Neural cell (in vitro differentiated cells): ENCODE measurements around the gene YWHAE. TPM values are rescaled to one million over a fixed set of nuclear protein-coding genes. Genes with fewer than 3 reads are reported as not detected.

Experiments used
- H2AFZ ChIP-seq: fragments of 200-600, 300-800 bp; sonication (generic), shearing (Covaris generic); 2 replicates; pipeline ENCODE4 v1.6.0; 2014; ENCODE audit warnings: low read depth, mild to moderate bottlenecking, antibody characterized with exemption, low read length, moderate library complexity
- H3F3A ChIP-seq: fragments of 200-600 bp; shearing (Covaris generic); 2 replicates; pipeline ENCODE4 v1.6.1; 2016; ENCODE audit warnings: mild to moderate bottlenecking, moderate library complexity, mixed read lengths, antibody characterized with exemption, low read length; ENCODE audit not compliant: insufficient read depth, poor library complexity, severe bottlenecking
- H3K27ac ChIP-seq: fragments of 200-600, 300-800 bp; sonication (generic), shearing (Covaris generic); 2 replicates; pipeline ENCODE4 v1.5.1; 2014; ENCODE audit warnings: mild to moderate bottlenecking, low read length, moderate library complexity
- H3K27me3 ChIP-seq: fragments of 300-800, 200-600 bp; sonication (generic), shearing (Covaris generic); 2 replicates; pipeline ENCODE4 v1.6.0; 2014; ENCODE audit warnings: mild to moderate bottlenecking, low read depth, low read length, moderate library complexity; ENCODE audit not compliant: insufficient read depth
- H3K36me3 ChIP-seq: fragments of 300-800, 200-600 bp; sonication (generic), shearing (Covaris generic); 2 replicates; pipeline ENCODE4 v1.5.1; 2014; ENCODE audit warnings: mild to moderate bottlenecking, antibody characterized with exemption, low read length, moderate library complexity; ENCODE audit not compliant: insufficient read depth
- H3K4me2 ChIP-seq: fragments of 300-800, 200-600 bp; sonication (generic), shearing (Covaris generic); 2 replicates; pipeline ENCODE4 v1.6.0; 2014; ENCODE audit warnings: mild to moderate bottlenecking, low read length
- H3K4me3 ChIP-seq: fragments of 300-800, 200-600 bp; sonication (generic), shearing (Covaris generic); 2 replicates; pipeline ENCODE4 v1.5.1; 2014; ENCODE audit warnings: mild to moderate bottlenecking, low read length, moderate library complexity
- H3K79me2 ChIP-seq: fragments of 200-600 bp; shearing (Covaris generic); replicated peaks from 2 replicates; pipeline ENCODE4 v1.6.0; 2014; ENCODE audit warnings: mild to moderate bottlenecking, low read length, moderate library complexity; ENCODE audit not compliant: insufficient read depth
- H3K9ac ChIP-seq: fragments of 300-800, 200-600 bp; sonication (generic), shearing (Covaris generic); 2 replicates; pipeline ENCODE4 v1.6.1; 2016; ENCODE audit warnings: mild to moderate bottlenecking, low read length, mixed read lengths
- H3K9me2 ChIP-seq: fragments of 200-600 bp; shearing (Covaris generic); 2 replicates; pipeline ENCODE4 v1.6.1; 2016; ENCODE audit warnings: mild to moderate bottlenecking, low read length, mixed read lengths; ENCODE audit not compliant: insufficient read depth
- H3K9me3 ChIP-seq: fragments of 200-600, 300-800 bp; sonication (generic), shearing (Covaris generic); 2 replicates; pipeline ENCODE4 v1.6.1; 2016; ENCODE audit warnings: mild to moderate bottlenecking, mixed run types, low read length, moderate library complexity, mixed read lengths
- H4K20me1 ChIP-seq: fragments of 200-600 bp; shearing (Covaris generic); 2 replicates; pipeline ENCODE4 v1.6.1; 2016; ENCODE audit warnings: mild to moderate bottlenecking, mixed run types; ENCODE audit not compliant: insufficient read depth
- EP300 ChIP-seq: fragments of 450-650 bp; conservative IDR thresholded peaks from 2 replicates; pipeline ENCODE4 v1.6.1; 2014; ENCODE audit warnings: antibody characterized with exemption, mild to moderate bottlenecking, moderate library complexity; ENCODE audit not compliant: poor library complexity, severe bottlenecking
- EZH2 ChIP-seq: fragments of 200-600, 300-800 bp; shearing (Covaris generic), sonication (generic); IDR thresholded peaks from 2 replicates; pipeline ENCODE4 v1.6.1; 2014; ENCODE audit warnings: antibody characterized with exemption, low read length, borderline replicate concordance, mild to moderate bottlenecking; ENCODE audit not compliant: insufficient read depth, poor library complexity, severe bottlenecking
- MXI1 ChIP-seq: fragments of 450-650 bp; conservative IDR thresholded peaks from 2 replicates; pipeline ENCODE4 v1.6.1; 2014; ENCODE audit warnings: antibody characterized with exemption, mild to moderate bottlenecking; ENCODE audit not compliant: poor library complexity, severe bottlenecking
- POLR2AphosphoS5 ChIP-seq: IDR thresholded peaks from 2 replicates; pipeline ENCODE4 v1.6.1; 2012
- RAD21 ChIP-seq: fragments of 450-650 bp; conservative IDR thresholded peaks from 2 replicates; pipeline ENCODE4 v1.6.1; 2014; ENCODE audit warnings: antibody characterized with exemption, mild to moderate bottlenecking, moderate library complexity
- SMC3 ChIP-seq: fragments of 450-650 bp; conservative IDR thresholded peaks from 2 replicates; pipeline ENCODE4 v1.6.1; 2014; ENCODE audit warnings: antibody characterized with exemption, mild to moderate bottlenecking, moderate library complexity; ENCODE audit not compliant: poor library complexity
- TAF1 ChIP-seq: IDR thresholded peaks from 2 replicates; pipeline ENCODE4 v1.6.1; 2012; ENCODE audit warnings: low read depth
- polyA plus RNA-seq: library from polyadenylated mRNA; depleted of rRNA; stranded (reverse); fragments of >200 nt; gene quantifications from 2 replicates; pipeline ENCODE4 v1.2.3, GENCODE V29; 2014
- TF ChIP-seq, protein P1 (sequence below): IDR thresholded peaks from 2 replicates; pipeline ENCODE4 v1.6.1; 2012; ENCODE audit warnings: borderline replicate concordance
- TF ChIP-seq, protein P2 (sequence below): fragments of 450-650 bp; IDR thresholded peaks from 2 replicates; pipeline ENCODE4 v1.5.1; 2014; ENCODE audit warnings: antibody characterized with exemption, mild to moderate bottlenecking, moderate library complexity; ENCODE audit not compliant: poor library complexity, severe bottlenecking

Gene YWHAE
- polyA plus RNA-seq, 1 donor from 2014 or later, result 594 TPM

DNA sequence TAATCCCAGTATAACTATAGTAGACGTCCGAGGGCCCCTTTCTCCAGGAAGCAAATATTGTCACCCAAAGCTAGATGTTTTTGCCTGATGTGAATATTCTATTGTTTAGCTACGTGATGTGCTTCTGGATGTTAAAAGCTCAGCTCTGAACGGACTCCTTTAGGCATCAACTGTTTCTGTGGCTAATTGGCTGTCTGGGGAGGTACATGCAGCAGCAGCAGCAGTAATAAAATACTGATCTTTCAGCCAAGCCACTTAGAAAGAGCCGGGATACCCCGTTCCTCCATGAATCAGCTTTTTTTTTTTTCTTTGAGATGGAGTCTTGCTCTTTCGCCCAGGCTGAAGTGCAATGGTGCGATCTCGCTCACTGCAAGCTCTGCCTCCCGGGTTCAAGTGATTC is 77.5 kb downstream of the YWHAE start:
- Histone ChIP-seq H3K79me2 (no peaks in the 10 kb centered on the region), H3K9me3 (no peaks in the 10 kb centered on the region), H3K9me2 (no peaks in the 10 kb centered on the region), H3K36me3 (no peaks in the 10 kb centered on the region), H3K9ac (no peak overlapping the region), H3K27ac (no peak overlapping the region), H3F3A (no peaks in the 10 kb centered on the region), H3K27me3 (no peaks in the 10 kb centered on the region), H4K20me1 (no peaks in the 10 kb centered on the region), H3K4me2 (no peak overlapping the region), H3K4me3 (no peak overlapping the region), H2AFZ (no peak overlapping the region)
- TF ChIP-seq MXI1 (no peak), RAD21 (no peak), EP300 (no peak), EZH2 (no peak), POLR2AphosphoS5 (no peak), SMC3 (no peak), TAF1 (no peak)
- TF ChIP-seq, protein P1, sequence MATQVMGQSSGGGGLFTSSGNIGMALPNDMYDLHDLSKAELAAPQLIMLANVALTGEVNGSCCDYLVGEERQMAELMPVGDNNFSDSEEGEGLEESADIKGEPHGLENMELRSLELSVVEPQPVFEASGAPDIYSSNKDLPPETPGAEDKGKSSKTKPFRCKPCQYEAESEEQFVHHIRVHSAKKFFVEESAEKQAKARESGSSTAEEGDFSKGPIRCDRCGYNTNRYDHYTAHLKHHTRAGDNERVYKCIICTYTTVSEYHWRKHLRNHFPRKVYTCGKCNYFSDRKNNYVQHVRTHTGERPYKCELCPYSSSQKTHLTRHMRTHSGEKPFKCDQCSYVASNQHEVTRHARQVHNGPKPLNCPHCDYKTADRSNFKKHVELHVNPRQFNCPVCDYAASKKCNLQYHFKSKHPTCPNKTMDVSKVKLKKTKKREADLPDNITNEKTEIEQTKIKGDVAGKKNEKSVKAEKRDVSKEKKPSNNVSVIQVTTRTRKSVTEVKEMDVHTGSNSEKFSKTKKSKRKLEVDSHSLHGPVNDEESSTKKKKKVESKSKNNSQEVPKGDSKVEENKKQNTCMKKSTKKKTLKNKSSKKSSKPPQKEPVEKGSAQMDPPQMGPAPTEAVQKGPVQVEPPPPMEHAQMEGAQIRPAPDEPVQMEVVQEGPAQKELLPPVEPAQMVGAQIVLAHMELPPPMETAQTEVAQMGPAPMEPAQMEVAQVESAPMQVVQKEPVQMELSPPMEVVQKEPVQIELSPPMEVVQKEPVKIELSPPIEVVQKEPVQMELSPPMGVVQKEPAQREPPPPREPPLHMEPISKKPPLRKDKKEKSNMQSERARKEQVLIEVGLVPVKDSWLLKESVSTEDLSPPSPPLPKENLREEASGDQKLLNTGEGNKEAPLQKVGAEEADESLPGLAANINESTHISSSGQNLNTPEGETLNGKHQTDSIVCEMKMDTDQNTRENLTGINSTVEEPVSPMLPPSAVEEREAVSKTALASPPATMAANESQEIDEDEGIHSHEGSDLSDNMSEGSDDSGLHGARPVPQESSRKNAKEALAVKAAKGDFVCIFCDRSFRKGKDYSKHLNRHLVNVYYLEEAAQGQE, result no peak
- TF ChIP-seq, protein P2, sequence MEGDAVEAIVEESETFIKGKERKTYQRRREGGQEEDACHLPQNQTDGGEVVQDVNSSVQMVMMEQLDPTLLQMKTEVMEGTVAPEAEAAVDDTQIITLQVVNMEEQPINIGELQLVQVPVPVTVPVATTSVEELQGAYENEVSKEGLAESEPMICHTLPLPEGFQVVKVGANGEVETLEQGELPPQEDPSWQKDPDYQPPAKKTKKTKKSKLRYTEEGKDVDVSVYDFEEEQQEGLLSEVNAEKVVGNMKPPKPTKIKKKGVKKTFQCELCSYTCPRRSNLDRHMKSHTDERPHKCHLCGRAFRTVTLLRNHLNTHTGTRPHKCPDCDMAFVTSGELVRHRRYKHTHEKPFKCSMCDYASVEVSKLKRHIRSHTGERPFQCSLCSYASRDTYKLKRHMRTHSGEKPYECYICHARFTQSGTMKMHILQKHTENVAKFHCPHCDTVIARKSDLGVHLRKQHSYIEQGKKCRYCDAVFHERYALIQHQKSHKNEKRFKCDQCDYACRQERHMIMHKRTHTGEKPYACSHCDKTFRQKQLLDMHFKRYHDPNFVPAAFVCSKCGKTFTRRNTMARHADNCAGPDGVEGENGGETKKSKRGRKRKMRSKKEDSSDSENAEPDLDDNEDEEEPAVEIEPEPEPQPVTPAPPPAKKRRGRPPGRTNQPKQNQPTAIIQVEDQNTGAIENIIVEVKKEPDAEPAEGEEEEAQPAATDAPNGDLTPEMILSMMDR, result no peak

DNA sequence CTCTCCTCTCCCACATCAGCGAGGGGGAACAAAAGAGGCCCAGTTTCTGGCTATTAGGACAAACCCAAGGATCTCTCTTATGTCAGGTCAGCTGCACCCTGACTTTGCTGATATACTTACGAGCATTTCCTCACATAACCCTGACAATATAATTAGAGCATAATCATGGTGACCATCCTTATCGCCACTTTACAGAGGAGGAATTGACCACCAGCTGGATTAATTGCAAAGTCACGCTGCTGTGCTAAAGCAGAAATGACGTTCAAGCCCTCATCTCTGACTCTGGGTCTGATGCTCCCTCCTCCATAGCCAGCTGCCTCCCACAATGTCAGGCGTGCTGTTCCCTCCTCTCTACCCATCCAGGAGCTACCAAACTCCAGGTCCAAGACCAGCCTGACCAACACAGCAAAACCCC is 78.0 kb downstream of the YWHAE start:
- no peaks in the 10 kb centered on the region for H3K79me2 ChIP-seq
- no peak overlapping the region for H3K4me2 ChIP-seq
- TF ChIP-seq SMC3 (no peak), TAF1 (no peak), RAD21 (no peak)
- no peak overlapping the region for H3K4me3 ChIP-seq
- H3K9me3 ChIP-seq, result no peaks in the 10 kb centered on the region
- no peaks in the 10 kb centered on the region for H3K36me3 ChIP-seq
- H3K9me2 ChIP-seq, result no peaks in the 10 kb centered on the region
- no peak overlapping the region for H3K9ac ChIP-seq
- H4K20me1 ChIP-seq, result no peaks in the 10 kb centered on the region
- H3K27me3 ChIP-seq, result no peaks in the 10 kb centered on the region
- H2AFZ ChIP-seq, result no peak overlapping the region
- no peaks in the 10 kb centered on the region for H3F3A ChIP-seq
- H3K27ac ChIP-seq, result no peak overlapping the region

DNA sequence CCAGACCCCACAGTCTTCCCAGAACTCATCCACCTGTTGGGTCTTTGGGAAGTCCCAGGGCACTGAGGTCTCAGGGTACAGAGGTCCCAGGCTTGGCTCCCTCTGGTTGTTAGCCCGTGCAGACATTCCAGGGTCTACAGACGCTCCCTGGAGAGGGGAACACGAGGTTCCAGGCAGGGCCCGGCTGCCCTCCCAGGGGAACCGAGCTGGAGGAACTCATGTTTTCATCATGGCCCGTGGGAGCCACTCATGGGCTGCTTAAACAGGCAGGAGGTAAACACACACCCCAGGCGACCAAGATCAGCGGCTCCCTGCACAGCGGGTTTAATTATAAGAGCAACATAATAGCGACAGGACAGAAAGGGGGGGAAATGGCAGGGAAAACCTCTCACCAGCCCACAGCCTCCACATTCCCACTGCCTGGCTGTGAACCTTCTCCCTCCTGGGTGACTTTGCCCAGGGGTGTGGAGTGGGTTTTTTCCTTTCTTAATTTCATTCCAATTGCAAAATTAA is 84.1 kb downstream of the YWHAE start:
- TF ChIP-seq POLR2AphosphoS5, result peak; percentile 24
- TF ChIP-seq, protein P1, result no peak

More for the DNA sequence above, 84.1 kb downstream of the YWHAE start:
- H3K9ac ChIP-seq, result no peak overlapping the region
- H3K4me3 ChIP-seq, result no peak overlapping the region
- no peak overlapping the region for H3K4me2 ChIP-seq
- H3K9me3 ChIP-seq, result no peaks in the 10 kb centered on the region
- no peaks in the 10 kb centered on the region for H3K36me3 ChIP-seq
- H3K79me2 ChIP-seq, result no peaks in the 10 kb centered on the region
- no peak overlapping the region for H2AFZ ChIP-seq
- H4K20me1 ChIP-seq, result no peaks in the 10 kb centered on the region
- no peaks in the 10 kb centered on the region for H3F3A ChIP-seq
- H3K27ac ChIP-seq, result no peak overlapping the region
- no peaks in the 10 kb centered on the region for H3K9me2 ChIP-seq
- H3K27me3 ChIP-seq, result no peaks in the 10 kb centered on the region
